Loucy (cell line): ENCODE results near the gene C22orf15.

Source experiments
- H2AFZ ChIP-seq: fragments of 200-600 bp; sonication (generic); 2 replicates; pipeline ENCODE4 v1.6.0; 2016; ENCODE audit warnings: antibody characterized with exemption, mild to moderate bottlenecking, low read length, moderate library complexity
- H3F3A ChIP-seq: fragments of 200-600 bp; 2 replicates; pipeline ENCODE4 v1.6.0; 2016; ENCODE audit warnings: antibody characterized with exemption, low read depth, mild to moderate bottlenecking
- H3K27me3 ChIP-seq: fragments of 200-600 bp; sonication (generic); 2 replicates; pipeline ENCODE4 v1.6.1; 2014; ENCODE audit warnings: low read length, mild to moderate bottlenecking; ENCODE audit not compliant: insufficient read depth, poor library complexity, severe bottlenecking
- H3K36me3 ChIP-seq: fragments of 200-600 bp; sonication (generic); 2 replicates; pipeline ENCODE4 v1.6.1; 2016; ENCODE audit warnings: low read length; ENCODE audit not compliant: insufficient read depth
- H3K4me1 ChIP-seq: fragments of 200-600 bp; sonication (generic); 2 replicates; pipeline ENCODE4 v1.5.1; 2014; ENCODE audit warnings: low read length, mild to moderate bottlenecking; ENCODE audit not compliant: insufficient read depth, poor library complexity, severe bottlenecking
- H3K4me2 ChIP-seq: fragments of 200-600 bp; sonication (generic); 2 replicates; pipeline ENCODE4 v1.6.0; 2014; ENCODE audit warnings: antibody characterized with exemption, low read length, low read depth, mild to moderate bottlenecking; ENCODE audit not compliant: poor library complexity, severe bottlenecking
- H3K4me3 ChIP-seq: fragments of 200-600 bp; sonication (generic); 2 replicates; pipeline ENCODE4 v1.5.1; 2014; ENCODE audit warnings: low read length, mild to moderate bottlenecking, mixed read lengths; ENCODE audit not compliant: poor library complexity, severe bottlenecking
- H3K79me2 ChIP-seq: fragments of 200-600 bp; sonication (generic); 2 replicates; pipeline ENCODE4 v1.6.1; 2014; ENCODE audit warnings: low read length; ENCODE audit not compliant: insufficient read depth
- H3K9ac ChIP-seq: fragments of 200-600 bp; sonication (generic); 2 replicates; pipeline ENCODE4 v1.6.0; 2014; ENCODE audit warnings: mild to moderate bottlenecking, low read depth, low read length, moderate library complexity; ENCODE audit not compliant: poor library complexity, severe bottlenecking
- H3K9me2 ChIP-seq: fragments of 200-600 bp; sonication (generic); replicated peaks from 2 replicates; pipeline ENCODE4 v1.6.1; 2016; ENCODE audit warnings: low read depth, low read length, mixed read lengths
- H3K9me3 ChIP-seq: fragments of 200-600 bp; sonication (generic); 2 replicates; pipeline ENCODE4 v1.6.1; 2014; ENCODE audit warnings: mild to moderate bottlenecking, antibody characterized with exemption, low read length, low read depth; ENCODE audit not compliant: insufficient read depth
- H4K20me1 ChIP-seq: fragments of 200-600 bp; sonication (generic); 2 replicates; pipeline ENCODE4 v1.6.0; 2014; ENCODE audit warnings: antibody characterized with exemption, low read length, mild to moderate bottlenecking; ENCODE audit not compliant: insufficient read depth, poor library complexity, severe bottlenecking
- EZH2phosphoT487 ChIP-seq: fragments of 200-600 bp; IDR thresholded peaks from 2 replicates; pipeline ENCODE4 v1.6.1; 2018; ENCODE audit warnings: antibody characterized with exemption, mild to moderate bottlenecking, moderate library complexity, borderline replicate concordance
- TF ChIP-seq, protein P1 (sequence below): fragments of 200-600 bp; sonication (generic); conservative IDR thresholded peaks from 2 replicates; pipeline ENCODE4 v1.5.1; 2014; ENCODE audit warnings: mild to moderate bottlenecking, antibody characterized with exemption, low read length

The C22orf15 gene

DNA sequence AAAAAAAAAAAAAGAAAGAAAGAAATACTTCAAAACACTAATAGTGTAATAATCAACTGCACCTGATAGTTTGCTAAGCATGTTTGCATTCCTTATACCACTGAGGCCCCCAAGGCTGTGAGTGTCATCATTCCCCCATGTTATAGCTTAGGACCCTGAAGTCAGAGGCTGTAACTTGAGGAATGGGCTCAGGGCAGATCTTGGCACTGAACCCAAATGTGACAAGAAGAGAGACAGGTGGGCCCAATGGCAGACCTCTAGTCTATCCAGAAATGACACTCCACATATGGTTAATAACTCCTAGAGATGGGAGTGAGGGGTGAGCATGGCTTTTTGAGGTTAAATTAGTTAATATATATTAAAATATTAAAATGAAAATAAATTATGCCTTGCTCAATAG is 25.1 kb upstream of the C22orf15 start:
- Histone ChIP-seq H2AFZ (no peak overlapping the region), H3K4me3 (no peak overlapping the region), H4K20me1 (no peaks in the 10 kb centered on the region), H3F3A (no peaks in the 10 kb centered on the region), H3K27me3 (no peaks in the 10 kb centered on the region), H3K79me2 (no peaks in the 10 kb centered on the region), H3K4me2 (no peak overlapping the region), H3K4me1 (no peaks in the 10 kb centered on the region), H3K36me3 (peaks cover 3% of the 10 kb centered on the region; the same call in 1 of the 2 replicates), H3K9ac (no peak overlapping the region), H3K9me2 (no peaks in the 10 kb centered on the region), H3K9me3 (no peaks in the 10 kb centered on the region)
- no peak for TF ChIP-seq EZH2phosphoT487
- TF ChIP-seq, protein P1, sequence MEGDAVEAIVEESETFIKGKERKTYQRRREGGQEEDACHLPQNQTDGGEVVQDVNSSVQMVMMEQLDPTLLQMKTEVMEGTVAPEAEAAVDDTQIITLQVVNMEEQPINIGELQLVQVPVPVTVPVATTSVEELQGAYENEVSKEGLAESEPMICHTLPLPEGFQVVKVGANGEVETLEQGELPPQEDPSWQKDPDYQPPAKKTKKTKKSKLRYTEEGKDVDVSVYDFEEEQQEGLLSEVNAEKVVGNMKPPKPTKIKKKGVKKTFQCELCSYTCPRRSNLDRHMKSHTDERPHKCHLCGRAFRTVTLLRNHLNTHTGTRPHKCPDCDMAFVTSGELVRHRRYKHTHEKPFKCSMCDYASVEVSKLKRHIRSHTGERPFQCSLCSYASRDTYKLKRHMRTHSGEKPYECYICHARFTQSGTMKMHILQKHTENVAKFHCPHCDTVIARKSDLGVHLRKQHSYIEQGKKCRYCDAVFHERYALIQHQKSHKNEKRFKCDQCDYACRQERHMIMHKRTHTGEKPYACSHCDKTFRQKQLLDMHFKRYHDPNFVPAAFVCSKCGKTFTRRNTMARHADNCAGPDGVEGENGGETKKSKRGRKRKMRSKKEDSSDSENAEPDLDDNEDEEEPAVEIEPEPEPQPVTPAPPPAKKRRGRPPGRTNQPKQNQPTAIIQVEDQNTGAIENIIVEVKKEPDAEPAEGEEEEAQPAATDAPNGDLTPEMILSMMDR, result no peak

DNA sequence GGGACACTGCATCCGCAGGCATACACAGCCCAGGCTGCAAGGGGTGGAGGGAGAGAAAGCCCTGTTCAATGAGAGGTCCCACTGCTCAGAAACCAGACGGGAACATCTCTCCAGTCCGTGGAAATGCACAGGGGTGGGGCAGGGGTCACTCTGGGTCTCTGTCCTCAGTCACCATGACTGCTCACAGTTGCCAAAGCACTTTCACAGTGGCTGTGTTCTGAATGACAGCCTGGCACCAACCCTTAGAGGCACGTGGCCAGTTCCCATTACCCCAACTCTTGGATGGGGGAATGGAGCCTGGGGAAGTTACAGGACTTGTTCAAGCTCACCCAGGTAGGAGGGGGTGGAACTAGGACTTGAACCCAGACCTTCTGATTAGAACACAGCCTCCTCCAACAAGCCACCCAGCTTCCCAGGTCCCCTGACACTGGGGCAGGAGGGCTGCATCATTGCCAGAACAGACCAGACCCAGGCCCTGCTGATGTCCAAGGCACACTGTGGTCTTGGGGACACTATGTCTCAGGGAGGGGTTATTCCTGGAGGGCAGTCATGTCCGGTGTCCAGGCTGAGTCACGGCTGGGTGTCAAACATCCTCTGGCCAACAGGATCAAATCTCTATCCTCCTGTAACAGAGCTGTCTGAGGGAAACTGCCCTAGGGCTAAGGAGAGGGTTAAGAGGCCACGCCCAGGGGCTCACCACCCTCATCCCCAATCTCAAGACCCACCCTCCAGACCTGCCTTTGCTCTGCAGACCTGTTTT is 20.1 kb upstream of the C22orf15 start:
- H4K20me1 ChIP-seq, result no peaks in the 10 kb centered on the region
- no peaks in the 10 kb centered on the region for H3K9me2 ChIP-seq
- H3K79me2 ChIP-seq, result peaks cover 10% of the 10 kb centered on the region; the same call in 1 of the 2 replicates
- no peaks in the 10 kb centered on the region for H3K9me3 ChIP-seq
- no peak overlapping the region for H3K4me3 ChIP-seq
- no peaks in the 10 kb centered on the region for H3F3A ChIP-seq
- no peak overlapping the region for H3K4me2 ChIP-seq
- H3K27me3 ChIP-seq, result no peaks in the 10 kb centered on the region
- no peak overlapping the region for H2AFZ ChIP-seq
- TF ChIP-seq, protein P1, result no peak
- TF ChIP-seq EZH2phosphoT487, result no peak
- peaks cover 21% of the 10 kb centered on the region; the same call in 1 of the 2 replicates for H3K36me3 ChIP-seq
- H3K9ac ChIP-seq, result no peak overlapping the region
- H3K4me1 ChIP-seq, result no peaks in the 10 kb centered on the region

DNA sequence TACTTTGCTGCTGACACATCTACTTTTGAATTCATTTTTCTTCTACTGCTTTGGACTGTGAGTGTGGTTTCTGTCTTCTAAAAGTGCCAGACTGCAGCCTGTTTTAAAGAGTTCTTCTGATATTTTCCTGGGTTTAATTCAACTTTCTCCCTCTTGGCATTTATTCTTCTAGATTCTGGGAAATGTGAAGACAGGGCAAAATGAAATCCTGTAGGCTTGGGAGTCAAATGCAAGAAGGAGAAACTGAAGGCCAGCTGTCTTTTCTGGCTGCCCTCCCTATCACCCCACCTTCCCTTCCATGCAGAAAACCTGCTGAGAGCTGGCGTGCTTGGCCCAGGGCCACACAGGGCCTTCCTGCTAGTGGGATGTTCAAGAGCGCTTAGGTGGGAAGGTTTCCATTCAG is 19.5 kb upstream of the C22orf15 start:
- H3K36me3 ChIP-seq, result peaks cover 21% of the 10 kb centered on the region; the same call in 1 of the 2 replicates
- H2AFZ ChIP-seq, result no peak overlapping the region
- no peaks in the 10 kb centered on the region for H3K4me1 ChIP-seq
- H3K4me3 ChIP-seq, result no peak overlapping the region
- H3K27me3 ChIP-seq, result no peaks in the 10 kb centered on the region
- no peaks in the 10 kb centered on the region for H3K9me2 ChIP-seq
- H4K20me1 ChIP-seq, result no peaks in the 10 kb centered on the region
- no peak overlapping the region for H3K9ac ChIP-seq
- peaks cover 10% of the 10 kb centered on the region; the same call in 1 of the 2 replicates for H3K79me2 ChIP-seq
- no peaks in the 10 kb centered on the region for H3K9me3 ChIP-seq
- H3K4me2 ChIP-seq, result no peak overlapping the region
- no peaks in the 10 kb centered on the region for H3F3A ChIP-seq
- TF ChIP-seq, protein P1, result no peak
- TF ChIP-seq EZH2phosphoT487, result no peak
